Mucosa of descending colon (tissue), 3 donors: Measurements from ENCODE around the gene TBC1D14. TPM values are rescaled to one million over a fixed set of nuclear protein-coding genes. Genes with fewer than 3 reads are reported as not detected.

Experiments used
- ATAC-seq: fragments of 200-7000 bp; cut with Tn5 transposase; one replicate; pipeline ENCODE4 v1.9.1; 2020; ENCODE audit warnings: mild to moderate bottlenecking, moderate library complexity
- DNase-seq, 3 donors: peaks; one replicate each; pipeline ENCODE4 v3.0.0-alpha.2; 2020
- H3K36me3 ChIP-seq: fragments of 200-600 bp; one replicate; pipeline ENCODE4 v1.8.0; 2021; ENCODE audit warnings: low read depth, mild to moderate bottlenecking
- H3K4me1 ChIP-seq: fragments of 200-600 bp; one replicate; pipeline ENCODE4 v1.8.0; 2021; ENCODE audit warnings: low read depth, mild to moderate bottlenecking
- H3K4me3 ChIP-seq: fragments of 200-600 bp; one replicate; pipeline ENCODE4 v1.8.0; 2021; ENCODE audit warnings: mild to moderate bottlenecking
- H3K9me3 ChIP-seq: fragments of 200-600 bp; one replicate; pipeline ENCODE4 v1.8.0; 2021; ENCODE audit warnings: mild to moderate bottlenecking
- CTCF ChIP-seq: fragments of 200-600 bp; IDR thresholded peaks from one replicate; pipeline ENCODE4 v1.8.0; 2022; ENCODE audit warnings: antibody characterized with exemption, mild to moderate bottlenecking
- intact Hi-C, 2 donors: fragments of 100-400 bp; cut with DNase I in 1 of 2; cut with micrococcal nuclease in 1 of 2; formaldehyde crosslinking; loops; one replicate each; pipeline versions ENCODE4 v1.11.0 to v1.11.1; 2022; cut with DNase I, micrococcal nuclease
- total RNA-seq, 3 donors: library from RNA; stranded (reverse); fragmentation: NEBNext Ultra II Directional in 2 of 3; extraction: Animal tissue kit (Norgen Biotek cat#: 25700) in 2 of 3; gene quantifications; one replicate each; pipeline versions ENCODE4 v1.2.1 to v1.2.4, GENCODE V29; 2021 to 2023
- donor health status: DM: no; HTN: no; CAD: no; lungs with moderate emphysema.
- donor health status: DM: no; HTN: no; CAD: no.
- donor health status: DM: no; HTN: yes; CAD: no.

Gene TBC1D14
- total RNA-seq, 3 donors from 2014 or later = 51.8 to 70.8 (median 56.2) TPM

DNA sequence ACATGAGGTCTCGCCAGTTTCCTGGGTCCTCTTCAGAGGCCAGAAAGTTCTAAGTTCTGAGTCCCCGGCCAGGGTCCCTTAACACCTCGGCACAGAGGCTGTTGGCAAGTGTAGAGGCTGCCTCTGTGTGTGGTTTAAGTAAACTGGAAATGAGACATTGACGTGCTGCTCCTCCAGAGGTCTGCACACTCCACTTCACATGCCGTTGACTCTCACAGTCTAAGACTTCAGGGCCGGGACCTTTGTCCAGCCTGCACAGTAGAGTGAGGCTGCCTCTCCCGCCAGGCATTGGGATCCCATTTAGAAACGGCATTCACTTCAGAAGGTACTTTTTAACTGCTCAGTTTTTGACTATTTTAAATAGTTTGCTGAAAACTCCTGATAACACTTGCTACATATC, 123.0 kb downstream of the TBC1D14 start:
- no peak for TF ChIP-seq CTCF
- H3K36me3 ChIP-seq = no peaks in the 10 kb centered on the region
- H3K4me3 ChIP-seq = no peak overlapping the region
- no peaks in the 10 kb centered on the region for H3K4me1 ChIP-seq
- no peak for ATAC-seq
- DNase-seq = no peak
- intact Hi-C loops = no loop called here
- H3K9me3 ChIP-seq = no peaks in the 10 kb centered on the region

DNA sequence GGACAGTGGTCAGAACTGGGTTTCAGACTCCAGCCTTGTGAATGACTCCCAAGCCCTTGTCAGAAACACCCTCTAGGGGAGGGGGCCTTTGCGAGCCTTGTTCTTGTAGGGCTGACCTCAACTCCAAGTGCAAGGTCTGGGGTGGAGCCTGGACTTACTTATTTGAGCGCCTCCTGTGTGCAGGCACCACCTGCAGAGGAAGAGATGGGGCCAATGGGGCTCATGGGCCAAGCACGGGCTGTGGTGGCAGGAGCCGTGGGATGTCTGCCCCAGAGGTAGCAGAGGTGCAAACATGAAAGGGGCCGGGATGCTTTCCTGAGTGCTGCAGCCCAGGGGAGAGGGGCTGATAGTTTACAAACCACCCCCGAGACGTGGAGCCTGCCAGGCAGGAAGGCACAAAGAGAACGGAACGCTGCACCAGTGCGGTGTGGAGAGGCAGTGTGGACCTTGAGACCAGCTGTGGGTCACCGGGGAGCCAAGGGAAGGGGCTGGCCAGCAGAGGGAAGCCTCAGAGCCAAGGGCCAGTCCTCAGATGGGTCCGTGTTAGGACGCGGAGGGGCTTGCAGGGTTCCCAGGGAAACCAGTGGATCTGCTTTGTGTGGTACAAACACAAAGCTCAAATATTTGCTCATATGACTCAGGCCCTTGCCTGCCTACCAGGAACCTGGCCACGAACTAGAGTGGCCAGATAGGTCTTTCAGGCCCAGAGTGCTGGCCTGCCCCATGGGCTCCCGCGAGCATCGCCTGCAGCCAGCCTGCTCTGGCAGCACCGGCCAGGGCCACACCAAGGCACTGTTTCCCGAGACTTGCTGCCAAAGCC, 124.8 kb downstream of the TBC1D14 start:
- intact Hi-C loops = no loop called here
- no peak for TF ChIP-seq CTCF
- H3K4me1 ChIP-seq = no peaks in the 10 kb centered on the region
- DNase-seq (no peak), ATAC-seq (peak; percentile 69)
- H3K4me3 ChIP-seq = no peak overlapping the region
- no peaks in the 10 kb centered on the region for H3K9me3 ChIP-seq
- H3K36me3 ChIP-seq = no peaks in the 10 kb centered on the region

DNA sequence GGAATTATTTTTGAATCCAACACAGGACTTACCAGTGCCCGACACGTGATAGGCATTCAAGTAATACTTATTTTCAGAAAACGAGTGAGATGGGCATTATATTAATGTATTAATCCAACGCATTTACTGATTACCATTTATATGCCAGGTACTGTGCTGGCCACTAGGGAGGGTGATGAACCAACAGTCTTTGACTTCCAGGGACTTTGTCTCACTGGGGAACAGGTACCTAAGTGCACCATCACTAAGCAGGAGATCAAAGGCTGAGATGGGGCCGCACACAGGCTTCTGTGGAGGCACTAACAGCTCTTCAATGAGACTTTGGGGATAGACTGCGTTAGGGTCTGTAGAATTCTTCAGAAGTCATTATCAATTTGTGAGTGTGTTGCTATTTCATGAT, 127.8 kb downstream of the TBC1D14 start:
- intact Hi-C loops = no loop called here
- no peak for ATAC-seq
- H3K36me3 ChIP-seq = no peaks in the 10 kb centered on the region
- no peak for DNase-seq
- no peaks in the 10 kb centered on the region for H3K9me3 ChIP-seq
- H3K4me1 ChIP-seq = peaks cover 13% of the 10 kb centered on the region
- no peak for TF ChIP-seq CTCF
- no peak overlapping the region for H3K4me3 ChIP-seq

GRCh38 chr4:7040765-7041164, 131.1 kb downstream of the TBC1D14 start:
- no peaks in the 10 kb centered on the region for H3K9me3 ChIP-seq
- ATAC-seq (no peak), DNase-seq (no peak)
- TF ChIP-seq CTCF = no peak
- peaks cover 4% of the 10 kb centered on the region for H3K36me3 ChIP-seq
- peaks cover 31% of the 10 kb centered on the region for H3K4me1 ChIP-seq
- intact Hi-C loops = no loop called here
- no peak overlapping the region for H3K4me3 ChIP-seq

- Histone ChIP-seq H3K4me3 (no peak overlapping the region), H3K9me3 (no peaks in the 10 kb centered on the region), H3K36me3 (peaks cover 4% of the 10 kb centered on the region), H3K4me1 (peaks cover 33% of the 10 kb centered on the region)
- no peak for TF ChIP-seq CTCF
- no peak for DNase-seq
- intact Hi-C loops = no loop called here
- ATAC-seq = no peak
Measured at GRCh38 chr4:7041246-7041645, 131.6 kb downstream of the TBC1D14 start.
